PC-9 (cell line): Measurements from ENCODE around the gene MSI2.

ENCODE experiments used
- EZH2 ChIP-seq: fragments of 200-600 bp; sonication (generic); IDR thresholded peaks from 2 replicates; pipeline ENCODE4 v1.8.0; 2017; ENCODE audit warnings: antibody characterized with exemption, low read depth
- TF ChIP-seq, protein P1 (sequence below): fragments of 200-600 bp; sonication (generic); conservative IDR thresholded peaks from 2 replicates; pipeline ENCODE4 v1.6.1; 2017; ENCODE audit warnings: mixed run types, antibody characterized with exemption, mild to moderate bottlenecking, moderate library complexity

DNA sequence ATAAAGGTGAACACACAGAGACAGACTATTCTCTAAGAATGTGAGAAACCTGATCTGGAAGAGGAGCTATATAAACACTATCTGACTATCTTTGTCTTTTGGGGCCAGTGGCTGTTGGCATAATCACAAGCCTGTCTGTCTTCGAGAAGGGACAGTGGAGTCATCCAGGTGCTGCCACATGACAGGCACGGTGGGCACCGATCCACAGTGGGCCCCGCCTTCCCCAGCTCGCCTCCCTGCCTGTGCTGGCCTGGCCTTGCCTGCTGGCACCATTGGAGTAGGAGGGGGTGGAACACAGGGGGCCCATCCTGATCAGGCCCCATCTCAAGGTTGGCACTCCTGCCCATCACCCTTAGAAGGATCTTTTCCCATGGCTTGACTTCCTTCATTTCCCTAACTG lies 376.0 kb downstream of the MSI2 start:
- TF ChIP-seq EZH2 = no peak
- TF ChIP-seq, protein P1, sequence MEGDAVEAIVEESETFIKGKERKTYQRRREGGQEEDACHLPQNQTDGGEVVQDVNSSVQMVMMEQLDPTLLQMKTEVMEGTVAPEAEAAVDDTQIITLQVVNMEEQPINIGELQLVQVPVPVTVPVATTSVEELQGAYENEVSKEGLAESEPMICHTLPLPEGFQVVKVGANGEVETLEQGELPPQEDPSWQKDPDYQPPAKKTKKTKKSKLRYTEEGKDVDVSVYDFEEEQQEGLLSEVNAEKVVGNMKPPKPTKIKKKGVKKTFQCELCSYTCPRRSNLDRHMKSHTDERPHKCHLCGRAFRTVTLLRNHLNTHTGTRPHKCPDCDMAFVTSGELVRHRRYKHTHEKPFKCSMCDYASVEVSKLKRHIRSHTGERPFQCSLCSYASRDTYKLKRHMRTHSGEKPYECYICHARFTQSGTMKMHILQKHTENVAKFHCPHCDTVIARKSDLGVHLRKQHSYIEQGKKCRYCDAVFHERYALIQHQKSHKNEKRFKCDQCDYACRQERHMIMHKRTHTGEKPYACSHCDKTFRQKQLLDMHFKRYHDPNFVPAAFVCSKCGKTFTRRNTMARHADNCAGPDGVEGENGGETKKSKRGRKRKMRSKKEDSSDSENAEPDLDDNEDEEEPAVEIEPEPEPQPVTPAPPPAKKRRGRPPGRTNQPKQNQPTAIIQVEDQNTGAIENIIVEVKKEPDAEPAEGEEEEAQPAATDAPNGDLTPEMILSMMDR = no peak
